ENCODE data around the gene BTD. TPM values are rescaled to one million over a fixed set of nuclear protein-coding genes. Genes with fewer than 3 reads are reported as not detected.
A peak's percentile ranks its signal among the peaks of the same experiment; 100 is the strongest.

BTD gene
- total RNA-seq, 4 donors from 2014 or later: 15.1 to 39.7 (median 26.0) TPM

DNA sequence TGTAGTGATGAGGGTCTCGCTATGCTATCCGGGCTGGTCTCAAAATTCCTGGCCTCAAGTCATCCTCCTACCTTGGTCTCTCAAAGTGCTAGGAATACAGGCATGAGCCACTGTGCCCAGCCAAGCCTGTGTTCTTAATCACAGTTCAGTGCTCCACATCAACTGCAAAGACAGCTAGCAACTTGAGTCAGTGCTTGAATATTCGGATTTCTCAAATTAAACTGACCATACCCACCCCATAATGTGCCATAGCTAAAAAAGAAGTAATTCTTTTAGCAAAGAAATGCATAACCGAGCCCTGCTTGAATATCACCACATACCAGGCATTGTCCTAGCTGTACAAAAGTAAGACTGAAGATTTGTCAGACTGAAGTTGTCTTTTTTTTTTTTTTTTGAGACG, 89.2 kb downstream of the BTD start:
- intact Hi-C loops (cut with DNase I; ENCODE audit: low total_unique reads) (no loop called here), in situ Hi-C loops (cut with MboI; ENCODE audit: low sequenced_read_pairs in 4 of 4) (no loop called here)
- Histone ChIP-seq H3K27ac (peak overlapping the region in 3 of 4 donors; percentile 46 to 50 (median 50)), H3K4me3 (no peak overlapping the region), H3K4me1 (peaks cover 5 to 7% of the 10 kb centered on the region in 2 donors), H3K36me3 (peaks cover 0 to 38% of the 10 kb centered on the region in 2 donors), H3K27me3 (no peaks in the 10 kb centered on the region), H3K9me3 (no peaks in the 10 kb centered on the region)
- ATAC-seq (no peak), DNase-seq (no peak)
- TF ChIP-seq POLR2A (IDR thresholded peaks at IDR 0.05): no peak
- TF ChIP-seq, protein P1, sequence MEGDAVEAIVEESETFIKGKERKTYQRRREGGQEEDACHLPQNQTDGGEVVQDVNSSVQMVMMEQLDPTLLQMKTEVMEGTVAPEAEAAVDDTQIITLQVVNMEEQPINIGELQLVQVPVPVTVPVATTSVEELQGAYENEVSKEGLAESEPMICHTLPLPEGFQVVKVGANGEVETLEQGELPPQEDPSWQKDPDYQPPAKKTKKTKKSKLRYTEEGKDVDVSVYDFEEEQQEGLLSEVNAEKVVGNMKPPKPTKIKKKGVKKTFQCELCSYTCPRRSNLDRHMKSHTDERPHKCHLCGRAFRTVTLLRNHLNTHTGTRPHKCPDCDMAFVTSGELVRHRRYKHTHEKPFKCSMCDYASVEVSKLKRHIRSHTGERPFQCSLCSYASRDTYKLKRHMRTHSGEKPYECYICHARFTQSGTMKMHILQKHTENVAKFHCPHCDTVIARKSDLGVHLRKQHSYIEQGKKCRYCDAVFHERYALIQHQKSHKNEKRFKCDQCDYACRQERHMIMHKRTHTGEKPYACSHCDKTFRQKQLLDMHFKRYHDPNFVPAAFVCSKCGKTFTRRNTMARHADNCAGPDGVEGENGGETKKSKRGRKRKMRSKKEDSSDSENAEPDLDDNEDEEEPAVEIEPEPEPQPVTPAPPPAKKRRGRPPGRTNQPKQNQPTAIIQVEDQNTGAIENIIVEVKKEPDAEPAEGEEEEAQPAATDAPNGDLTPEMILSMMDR (IDR thresholded peaks at IDR 0.05 in 4 of 5, conservative IDR thresholded peaks at IDR 0.05 in 1 of 5): no peak

DNA sequence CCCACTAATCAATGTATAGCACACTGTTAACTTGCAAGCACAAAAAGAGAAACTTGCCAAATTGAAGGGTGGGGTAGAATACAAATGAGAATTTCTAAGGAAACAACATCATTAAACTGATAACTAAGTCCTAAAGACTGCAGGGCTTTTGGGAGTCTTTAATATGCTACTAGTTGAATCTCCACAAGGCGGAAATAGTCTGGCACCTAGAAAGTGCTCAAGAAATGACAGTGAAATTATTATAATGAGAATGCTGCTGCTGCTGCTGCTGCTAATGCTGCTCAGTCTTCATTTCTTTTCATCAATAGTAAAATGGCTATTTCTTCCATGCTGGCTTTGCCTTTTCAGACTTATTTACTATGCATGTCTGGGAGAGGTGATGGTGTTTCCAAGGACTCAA, 91.8 kb downstream of the BTD start:
- DNase-seq (no peak), ATAC-seq (no peak)
- in situ Hi-C loops (cut with MboI; ENCODE audit: low sequenced_read_pairs in 4 of 4) (no loop called here), intact Hi-C loops (cut with DNase I; ENCODE audit: low total_unique reads) (no loop called here)
- H3K9me3 ChIP-seq: no peaks in the 10 kb centered on the region
- TF ChIP-seq, protein P1 (IDR thresholded peaks at IDR 0.05 in 4 of 5, conservative IDR thresholded peaks at IDR 0.05 in 1 of 5): no peak
- no peak for TF ChIP-seq POLR2A (IDR thresholded peaks at IDR 0.05)
- H3K36me3 ChIP-seq: peaks cover 0 to 24% of the 10 kb centered on the region in 2 donors
- no peak overlapping the region for H3K27ac ChIP-seq
- no peaks in the 10 kb centered on the region for H3K27me3 ChIP-seq
- no peak overlapping the region for H3K4me3 ChIP-seq
- peaks cover 5 to 7% of the 10 kb centered on the region in 2 donors for H3K4me1 ChIP-seq

DNA sequence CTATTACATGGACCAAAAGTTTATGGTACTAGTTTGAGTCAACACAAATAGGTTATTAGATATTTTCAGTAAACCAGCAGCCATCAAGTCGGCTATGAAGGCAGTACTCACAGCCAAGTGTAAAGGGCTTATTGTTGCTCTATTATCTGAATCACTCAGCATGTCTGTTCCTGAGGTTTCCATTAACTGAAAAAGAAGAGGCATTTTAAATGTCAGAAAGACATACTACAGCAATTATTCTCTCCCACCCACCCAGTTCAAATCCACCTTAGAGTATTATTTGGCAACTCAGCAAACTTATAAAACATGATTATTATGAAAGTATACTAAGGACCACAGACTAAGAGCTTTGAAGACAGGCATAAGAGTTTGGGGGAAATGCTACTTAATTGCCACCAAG, 93.1 kb downstream of the BTD start:
- TF ChIP-seq POLR2A (IDR thresholded peaks at IDR 0.05): no peak
- TF ChIP-seq, protein P1 (IDR thresholded peaks at IDR 0.05 in 4 of 5, conservative IDR thresholded peaks at IDR 0.05 in 1 of 5): no peak
- no peak for ATAC-seq
- Histone ChIP-seq H3K4me1 (peaks cover 5 to 7% of the 10 kb centered on the region in 2 donors), H3K36me3 (peaks cover 0 to 12% of the 10 kb centered on the region in 2 donors), H3K4me3 (no peak overlapping the region), H3K9me3 (no peaks in the 10 kb centered on the region), H3K27me3 (no peaks in the 10 kb centered on the region), H3K27ac (no peak overlapping the region)
- intact Hi-C loops (cut with DNase I; ENCODE audit: low total_unique reads): no loop called here
- no peak for DNase-seq
- in situ Hi-C loops (cut with MboI; ENCODE audit: low sequenced_read_pairs in 4 of 4): no loop called here

Small RNAs within 50 kb of the gene (microRNA-seq; reads per million reads assigned to microRNA genes)
- 0 reads per million in 2 donors for gene MIR3134 (ENCODE audit: borderline replicate concordance in 2 of 2)

Other genes starting within 250 kb of the BTD start
- gene METTL6, start 174.2 kb upstream of the BTD start, total RNA-seq: 10 to 100 TPM in 1 of 4 donors, 1 to 10 TPM in 3; 6.8 to 22.0 (median 7.8) TPM
- gene EAF1, start 174.1 kb upstream of the BTD start, total RNA-seq: 10 to 100 TPM in 2 of 4 donors, 1 to 10 TPM in 2; 9.4 to 17.3 (median 10.5) TPM
- gene COLQ, start 80.0 kb upstream of the BTD start, total RNA-seq: 1 to 10 TPM; 2.8 to 4.7 (median 3.0) TPM
- gene HACL1, start 176 bp upstream of the BTD start, total RNA-seq: 10 to 100 TPM; 23.5 to 27.1 (median 24.5) TPM
- 100 to 1,000 TPM in 2 of 4 donors, 10 to 100 TPM in 2; 97.1 to 121 (median 105) TPM for gene ANKRD28, start 196.2 kb downstream of the BTD start, total RNA-seq

All from gastrocnemius medialis (tissue), 4 donors.